Caco-2 (cell line): ENCODE results near the gene IQGAP2. TPM values are rescaled to one million over a fixed set of nuclear protein-coding genes. Genes with fewer than 3 reads are reported as not detected.

Experiments
- BruUV-seq: library from RNA; stranded (reverse); fragments of 400-500 nt; replicated peaks from 2 replicates; lab custom pipeline; 2021; lab: Mats Ljungman, UMichigan
- CTCF ChIA-PET: fragments of 300-600 bp; sonication (Branson Sonifier 250); formaldehyde crosslinking; loops from one replicate; lab custom pipeline; 2022; ENCODE audit warnings: antibody characterized with exemption; lab: Charles Lee
- POLR2A ChIA-PET: fragments of 300-600 bp; sonication (Branson Sonifier 250); formaldehyde crosslinking; loops from one replicate; lab custom pipeline; 2022; ENCODE audit warnings: antibody characterized with exemption; lab: Charles Lee
- DNase-seq, 2 experiments: peaks; one replicate each; pipeline versions ENCODE4 v3.0.0 to v3.0.0-alpha.2; 2020 to 2022
- H3K27me3 ChIP-seq: replicated peaks from 2 replicates; pipeline ENCODE4 v1.6.0; 2011; ENCODE audit warnings: low read length; ENCODE audit not compliant: control insufficient read depth, insufficient read depth
- H3K36me3 ChIP-seq: 2 replicates; pipeline ENCODE4 v1.5.1; 2011; ENCODE audit warnings: low read length; ENCODE audit not compliant: control insufficient read depth, insufficient read depth
- H3K4me1 ChIP-seq: fragments of 250-450 bp; sonication (Bioruptor Pico); 2 replicates; pipeline ENCODE4 v1.5.1; 2020; ENCODE audit warnings: mild to moderate bottlenecking
- H3K4me3 ChIP-seq: 2 replicates; pipeline ENCODE4 v1.5.1; 2011; ENCODE audit warnings: low read depth, mild to moderate bottlenecking, control low read depth, low read length
- H3K9me3 ChIP-seq: fragments of 250-450 bp; sonication (Bioruptor Pico); 2 replicates; pipeline ENCODE4 v1.5.1; 2020; ENCODE audit warnings: mild to moderate bottlenecking, moderate library complexity
- H3K27ac Mint-ChIP-seq: one replicate; pipeline ENCODE4 v1.8.0; 2022; ENCODE audit warnings: mixed read lengths; ENCODE audit not compliant: unreplicated experiment
- H3K27me3 Mint-ChIP-seq: one replicate; pipeline ENCODE4 v1.8.0; 2022; ENCODE audit warnings: mixed read lengths; ENCODE audit not compliant: insufficient read depth, unreplicated experiment
- H3K36me3 Mint-ChIP-seq: one replicate; pipeline ENCODE4 v1.8.0; 2022; ENCODE audit warnings: mild to moderate bottlenecking, mixed read lengths; ENCODE audit not compliant: insufficient read depth, unreplicated experiment
- H3K4me1 Mint-ChIP-seq: one replicate; pipeline ENCODE4 v1.8.0; 2022; ENCODE audit warnings: low read depth, mixed read lengths; ENCODE audit not compliant: unreplicated experiment
- H3K4me3 Mint-ChIP-seq: one replicate; pipeline ENCODE4 v1.8.0; 2022; ENCODE audit warnings: mild to moderate bottlenecking, moderate library complexity, mixed read lengths; ENCODE audit not compliant: unreplicated experiment
- H3K9me3 Mint-ChIP-seq: one replicate; pipeline ENCODE4 v1.8.0; 2022; ENCODE audit warnings: mixed read lengths; ENCODE audit not compliant: unreplicated experiment
- CTCF ChIP-seq, 2 experiments: fragments of 200-600 bp in 1 of 2; IDR thresholded peaks; 1 replicate in 1 of 2; 2 replicates in 1 of 2; pipeline versions ENCODE4 v1.5.1 to v1.8.0; 2011 to 2022; ENCODE audit warnings: antibody characterized with exemption in 1 of 2, control low read depth in 1 of 2, inconsistent platforms in 1 of 2, low read depth in 1 of 2, low read length in 1 of 2, mild to moderate bottlenecking in 1 of 2, moderate library complexity in 1 of 2; ENCODE audit not compliant: insufficient read depth in 1 of 2, severe bottlenecking in 1 of 2, unreplicated experiment in 1 of 2
- intact Hi-C: fragments of 100-400 bp; cut with micrococcal nuclease; formaldehyde crosslinking; loops from one replicate; pipeline ENCODE4 v1.10.0; 2022; ENCODE audit not compliant: unreplicated experiment
- total RNA-seq: library from RNA; stranded (reverse); gene quantifications from 2 replicates; pipeline ENCODE4 v1.2.3, GENCODE V29; 2022

The IQGAP2 gene
- total RNA-seq, 1 experiment from 2014 or later, result 89.4 TPM

GRCh38 chr5:76608833-76609232 lies 205.7 kb downstream of the IQGAP2 start:
- no peak overlapping the region for H3K4me3 Mint-ChIP-seq
- intact Hi-C loops, result loop anchor here (5.0 kb wide), 1 partner anchor 423 kb away; the partner anchor contains the start of gene AGGF1
- H3K27me3 Mint-ChIP-seq, result no peaks in the 10 kb centered on the region
- no peaks in the 10 kb centered on the region for H3K27me3 ChIP-seq
- no peaks in the 10 kb centered on the region for H3K9me3 Mint-ChIP-seq
- H3K4me1 ChIP-seq, result no peaks in the 10 kb centered on the region
- H3K4me1 Mint-ChIP-seq, result peaks cover 9% of the 10 kb centered on the region
- DNase-seq, result no peak
- ChIA-PET POLR2A (no interaction called here), CTCF (interaction anchor here (1.5 kb wide), 1 partner anchor 166 kb away, joined by 4 read pairs; no protein-coding TSS in a partner anchor)
- peaks cover 45% of the 10 kb centered on the region for H3K36me3 Mint-ChIP-seq
- H3K27ac Mint-ChIP-seq, result no peak overlapping the region
- H3K36me3 ChIP-seq, result no peaks in the 10 kb centered on the region; the same call in 1 of the 2 replicates
- BruUV-seq, result no TSS peak
- no peak overlapping the region for H3K4me3 ChIP-seq
- no peak for TF ChIP-seq CTCF (IDR thresholded peaks at IDR 0.05; ENCODE audit: insufficient read depth in 1 of 2, low read depth in 1 of 2, low read length in 1 of 2, severe bottlenecking in 1 of 2, unreplicated experiment in 1 of 2)
- no peaks in the 10 kb centered on the region for H3K9me3 ChIP-seq

GRCh38 chr5:76610196-76610595 lies 207.1 kb downstream of the IQGAP2 start:
- H3K4me3 ChIP-seq, result no peak overlapping the region
- no peaks in the 10 kb centered on the region for H3K9me3 ChIP-seq
- no peaks in the 10 kb centered on the region for H3K4me1 ChIP-seq
- Mint-ChIP-seq H3K9me3 (no peaks in the 10 kb centered on the region), H3K27me3 (no peaks in the 10 kb centered on the region), H3K27ac (no peak overlapping the region), H3K4me1 (no peaks in the 10 kb centered on the region), H3K4me3 (no peak overlapping the region), H3K36me3 (peaks cover 34% of the 10 kb centered on the region)
- H3K27me3 ChIP-seq, result no peaks in the 10 kb centered on the region
- ChIA-PET CTCF (no interaction called here), POLR2A (no interaction called here)
- intact Hi-C loops, result no loop called here
- BruUV-seq, result no TSS peak
- TF ChIP-seq CTCF (IDR thresholded peaks at IDR 0.05; ENCODE audit: insufficient read depth in 1 of 2, low read depth in 1 of 2, low read length in 1 of 2, severe bottlenecking in 1 of 2, unreplicated experiment in 1 of 2), result no peak
- H3K36me3 ChIP-seq, result no peaks in the 10 kb centered on the region; the same call in 1 of the 2 replicates
- no peak for DNase-seq

GRCh38 chr5:76612942-76613341 lies 209.9 kb downstream of the IQGAP2 start:
- Histone ChIP-seq H3K9me3 (no peaks in the 10 kb centered on the region), H3K4me1 (no peaks in the 10 kb centered on the region), H3K4me3 (no peak overlapping the region), H3K27me3 (no peaks in the 10 kb centered on the region), H3K36me3 (no peaks in the 10 kb centered on the region; the same call in 1 of the 2 replicates)
- peaks cover 10% of the 10 kb centered on the region for H3K4me1 Mint-ChIP-seq
- intact Hi-C loops, result no loop called here
- ChIA-PET CTCF (no interaction called here), POLR2A (no interaction called here)
- no peak for TF ChIP-seq CTCF (IDR thresholded peaks at IDR 0.05; ENCODE audit: insufficient read depth in 1 of 2, low read depth in 1 of 2, low read length in 1 of 2, severe bottlenecking in 1 of 2, unreplicated experiment in 1 of 2)
- no peaks in the 10 kb centered on the region for H3K27me3 Mint-ChIP-seq
- H3K36me3 Mint-ChIP-seq, result peaks cover 29% of the 10 kb centered on the region
- H3K4me3 Mint-ChIP-seq, result no peak overlapping the region
- no peak for DNase-seq
- no TSS peak for BruUV-seq
- no peaks in the 10 kb centered on the region for H3K9me3 Mint-ChIP-seq
- no peak overlapping the region for H3K27ac Mint-ChIP-seq
